Stimulated activated CD8-positive, alpha-beta memory T cell treated with anti-CD3 and anti-CD28 coated beads, Interleukin-12 subunit alpha, Interleukin-12 subunit beta, amount 100 ng/mL, for 24 hours (primary cell): ENCODE data around the gene HTRA2.
"Not testable (repeated sequence)": the region's sequence is repeated elsewhere in the genome, so short reads cannot be mapped to it uniquely, and the experiment has no call there.

Source experiments
- DNase-seq: peaks from one replicate; pipeline ENCODE4 v3.0.0-alpha.2; 2020; ENCODE audit errors: extremely low read depth

The HTRA2 gene

GRCh38 chr2:74529357-74530238 is at the start of gene HTRA2, which contains the start of gene AUP1:
HTRA2 (plus strand) TSS chr2:74529933; CDS start chr2:74530007, 74 bp downstream.
AUP1 (minus strand) TSS chr2:74529706; CDS start chr2:74529629, 77 bp downstream.
- peak; percentile 89 for DNase-seq

DNA sequence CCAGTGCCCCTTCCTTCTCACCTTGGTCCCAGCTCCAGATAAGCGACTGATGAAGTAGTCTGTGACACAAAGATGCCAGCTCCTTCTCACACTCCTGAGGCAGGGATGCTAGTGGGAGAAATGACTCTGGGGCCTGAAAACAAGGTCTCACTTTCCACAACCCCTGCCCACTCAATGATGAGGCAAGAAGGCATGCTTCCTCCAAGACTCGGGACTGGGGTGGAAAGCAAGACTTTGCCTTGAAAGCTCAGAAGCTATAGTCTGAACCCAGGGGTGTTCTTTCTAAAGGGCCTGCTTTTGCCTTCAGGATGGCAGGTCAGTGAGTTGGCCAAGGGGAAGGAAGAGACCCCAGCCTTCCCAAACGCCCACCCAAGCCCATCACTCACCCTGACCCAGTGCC is 48.3 kb upstream of the HTRA2 start:
- DNase-seq, result no peak

DNA sequence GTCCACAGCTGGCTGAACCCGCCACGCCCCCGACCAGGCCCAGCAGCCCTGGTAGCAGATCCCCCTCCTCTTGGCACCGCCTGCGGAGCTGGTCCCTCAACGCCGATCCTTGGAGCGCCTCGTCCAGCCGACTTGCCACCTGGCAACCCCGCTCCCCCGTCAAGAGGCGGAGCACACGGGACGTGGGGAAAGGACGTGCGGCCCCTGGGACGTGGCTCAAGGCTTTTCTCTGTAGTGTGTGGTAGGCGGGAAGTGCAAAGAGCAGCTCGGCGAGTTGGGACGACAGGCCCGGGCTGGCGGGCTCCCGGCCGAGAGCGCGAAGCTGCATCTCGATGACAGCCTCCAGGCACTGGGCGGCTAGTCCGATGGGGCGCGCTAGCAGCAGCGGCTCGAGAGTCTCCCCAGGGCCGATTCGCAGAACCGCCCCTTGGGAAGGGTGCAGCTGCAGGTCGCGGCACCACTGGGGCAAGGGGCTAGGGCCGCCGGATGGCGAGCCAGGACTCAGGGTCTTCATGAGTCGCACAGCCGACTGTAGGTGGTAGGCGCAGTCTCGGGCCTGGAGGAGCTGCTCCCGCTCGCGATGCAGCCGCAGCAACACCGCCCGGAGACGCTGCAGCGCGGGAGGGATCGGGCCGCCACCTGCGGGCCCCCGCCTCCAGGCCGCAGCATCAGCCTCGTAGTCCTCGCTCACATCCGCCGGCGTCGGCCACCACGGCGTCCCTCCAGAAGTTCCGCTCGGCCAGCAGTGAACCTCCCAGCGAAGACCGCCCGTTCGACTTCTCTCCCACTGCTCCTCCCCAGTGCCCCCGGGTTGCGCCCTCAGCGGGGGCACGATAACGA is 47.6 kb upstream of the HTRA2 start:
- DNase-seq, result no peak

- DNase-seq, result peak; percentile 78
Measured at GRCh38 chr2:74482801-74483674, 46.7 kb upstream of the HTRA2 start, which contains the start of the genes CCDC142 and TTC31. CCDC142 (minus strand) TSS chr2:74482998; CDS start chr2:74482837, 161 bp downstream. TTC31 (plus strand) TSS chr2:74483081; CDS start chr2:74483096, 15 bp downstream.

GRCh38 chr2:74483675-74484164 is 46.0 kb upstream of the HTRA2 start:
- not testable (repeated sequence) for DNase-seq

GRCh38 chr2:74486141-74486540 is 43.6 kb upstream of the HTRA2 start:
- no peak for DNase-seq

DNA sequence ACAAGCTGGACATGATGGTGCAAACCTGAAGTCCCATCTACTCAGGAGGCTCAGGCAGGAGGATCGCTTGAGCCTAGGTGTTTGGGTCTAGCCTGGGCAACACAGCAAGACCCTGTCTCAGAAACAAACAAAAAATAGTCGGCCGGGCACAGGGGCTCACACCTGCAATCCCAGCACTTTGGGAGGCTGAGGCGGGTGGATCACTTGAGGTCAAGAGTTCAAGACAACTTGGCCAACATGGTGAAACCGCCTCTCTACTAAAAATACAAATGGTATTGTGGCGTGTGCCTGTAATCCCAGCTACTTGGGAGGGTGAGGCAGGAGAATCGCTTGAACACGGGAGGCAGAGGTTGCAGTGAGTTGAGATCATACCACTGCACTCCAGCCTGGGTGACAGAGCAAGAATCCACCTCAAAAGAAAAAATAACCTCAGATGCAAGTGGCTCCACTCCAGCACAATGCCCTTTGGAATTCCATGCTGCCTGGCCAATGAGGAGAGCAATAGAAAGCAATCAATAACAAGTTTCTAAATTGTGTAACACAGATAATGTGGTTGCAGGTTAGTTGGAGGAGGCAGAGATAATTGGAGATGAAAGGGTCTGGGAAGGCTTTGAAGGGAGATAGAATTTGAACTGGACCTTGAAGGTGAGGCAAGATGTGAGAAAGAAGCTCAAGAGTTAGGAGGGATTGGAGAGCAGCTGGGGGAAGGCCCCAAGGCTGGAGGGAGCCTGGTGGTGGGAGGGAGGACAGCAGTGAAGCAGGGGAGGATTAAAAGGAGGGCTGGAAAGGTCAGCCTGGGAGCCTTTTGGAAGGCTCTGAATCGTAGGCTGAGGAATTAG is 40.9 kb upstream of the HTRA2 start:
- no peak for DNase-seq

DNA sequence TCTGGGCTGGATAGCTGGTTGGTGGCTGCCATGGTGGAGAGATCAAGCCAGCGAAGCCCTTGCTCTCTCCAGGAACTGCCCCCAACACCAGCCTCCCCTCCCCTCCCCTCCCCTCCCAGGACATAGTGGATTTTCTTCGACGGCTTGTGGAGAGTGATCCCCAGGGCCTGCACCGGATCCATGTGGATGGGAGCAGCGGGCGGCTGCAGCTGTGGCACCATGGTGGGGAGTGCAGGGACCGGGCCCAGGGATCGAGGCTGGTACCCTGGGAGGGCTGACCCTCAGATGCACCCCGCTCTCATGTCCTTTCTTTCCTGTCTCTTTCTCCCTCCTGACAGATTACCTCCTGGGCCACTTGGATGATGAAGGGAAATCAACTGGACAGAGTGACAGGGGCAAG is 39.8 kb upstream of the HTRA2 start:
- DNase-seq, result no peak

- DNase-seq, result no peak
Measured at GRCh38 chr2:74491648-74492544, 37.8 kb upstream of the HTRA2 start.

- DNase-seq, result no peak
Measured at GRCh38 chr2:74493546-74493945, 36.2 kb upstream of the HTRA2 start.

- no peak for DNase-seq
Measured at GRCh38 chr2:74495440-74495839, 34.3 kb upstream of the HTRA2 start.

- no peak for DNase-seq
Measured at GRCh38 chr2:74496997-74497776, 32.5 kb upstream of the HTRA2 start.

DNA sequence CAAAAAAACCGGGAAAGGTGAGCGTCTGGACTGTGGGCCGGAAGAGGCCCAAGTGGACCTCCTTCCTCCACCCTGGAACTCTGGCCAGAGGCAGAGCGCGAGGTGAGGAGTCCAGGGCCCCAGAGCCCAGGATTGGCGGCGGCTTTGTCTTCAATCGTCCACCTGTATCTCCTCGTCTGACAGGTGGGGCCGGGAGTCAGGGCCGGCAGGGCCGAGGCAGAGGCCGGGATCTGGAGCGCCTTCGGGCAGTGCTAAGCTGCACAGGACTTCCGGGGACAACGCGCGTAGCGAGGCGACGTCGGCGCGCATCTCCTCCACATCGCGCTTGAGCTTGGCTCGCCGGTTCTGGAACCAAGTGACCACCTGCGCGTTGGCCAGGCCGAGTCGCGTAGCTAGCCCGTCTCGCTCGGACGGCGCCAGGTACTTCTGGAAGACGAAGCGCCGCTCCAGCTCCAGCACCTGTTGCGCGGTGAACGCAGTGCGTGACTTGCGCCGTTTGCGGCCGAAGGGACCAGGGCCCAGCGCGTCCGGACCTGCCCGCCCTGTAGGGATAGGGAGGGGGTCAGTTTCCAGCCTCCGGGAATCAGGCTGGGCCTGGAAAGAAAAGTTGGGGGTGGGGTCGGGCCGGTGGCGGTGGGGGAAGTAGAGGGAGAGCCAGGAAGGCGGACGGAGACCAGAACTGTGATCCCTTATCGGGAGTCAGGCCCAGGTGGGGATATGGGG is 31.8 kb upstream of the HTRA2 start:
- no peak for DNase-seq

DNA sequence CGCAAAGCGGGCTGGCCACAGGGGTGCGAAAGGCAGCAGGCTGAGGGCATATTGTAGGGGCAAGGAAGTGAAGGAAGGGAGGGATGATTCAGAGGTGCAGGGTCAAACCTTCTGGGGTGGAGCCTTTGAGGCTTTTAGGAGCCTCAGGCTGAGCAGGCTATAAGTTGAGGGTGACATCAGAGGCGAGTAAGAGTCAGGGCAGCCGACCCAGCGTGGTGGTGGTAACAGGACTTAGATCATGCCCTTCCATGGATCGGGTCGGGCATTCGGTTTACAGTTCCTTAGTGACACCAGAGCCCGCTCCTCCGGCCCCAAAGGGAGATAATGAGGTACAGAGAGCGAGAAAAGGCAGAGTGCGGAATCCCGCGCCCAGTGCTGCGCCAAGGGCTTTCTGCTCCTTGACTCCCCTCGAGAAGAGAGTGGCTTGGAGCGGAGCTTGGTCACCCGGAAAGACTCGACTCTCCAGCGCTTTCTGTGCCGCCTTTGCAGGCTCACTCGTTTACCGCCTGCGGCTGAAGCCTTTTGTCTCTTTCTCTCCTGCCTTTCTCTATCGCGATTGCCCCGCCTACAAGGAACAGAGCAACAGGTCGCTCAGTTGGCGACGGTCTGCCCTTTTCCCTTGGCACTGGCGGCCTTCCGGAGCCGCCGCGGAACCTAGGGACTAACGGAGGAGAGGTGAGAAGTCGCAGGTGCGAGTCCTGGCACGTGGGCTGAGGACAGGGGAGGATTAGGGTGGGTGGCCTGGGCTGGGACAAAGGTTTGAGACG is 31.1 kb upstream of the HTRA2 start:
- DNase-seq, result no peak

DNA sequence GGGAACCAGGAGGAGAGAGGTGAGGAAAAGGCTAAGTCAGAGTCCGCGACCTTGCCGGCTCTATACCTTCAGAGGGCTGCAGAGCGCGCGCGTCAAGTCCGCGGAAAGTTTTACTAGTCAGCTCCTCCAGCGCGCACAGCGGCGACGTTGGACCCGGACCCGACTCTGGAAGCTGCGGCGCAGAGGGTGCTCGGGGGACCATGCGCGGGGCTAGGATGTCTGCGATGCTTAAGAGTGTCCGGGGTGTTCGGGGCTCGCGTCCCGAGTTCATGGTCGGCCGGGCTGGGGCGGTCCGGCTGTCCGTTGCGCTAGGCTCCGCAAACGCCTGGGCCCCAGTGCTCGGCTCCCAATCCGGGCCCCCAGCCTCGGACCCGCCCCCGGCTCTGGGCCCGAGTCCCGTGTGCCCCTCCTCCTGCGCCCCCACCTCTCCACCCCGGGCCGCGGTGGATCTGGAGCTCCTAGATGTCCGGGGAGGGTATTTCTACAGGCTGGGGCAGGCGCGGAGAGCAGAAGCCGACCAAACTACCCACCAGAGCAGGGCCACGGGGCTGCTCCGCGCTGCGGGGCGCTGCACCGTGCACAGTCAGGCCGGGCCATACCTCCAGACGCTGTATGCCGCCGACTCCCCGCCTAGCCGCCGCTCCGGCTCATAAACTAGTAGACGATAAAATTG is 30.3 kb upstream of the HTRA2 start, which contains the start of gene LBX2:
TSS of gene LBX2 (minus strand) at position 337 of the 673 bp plus-strand sequence. CDS start at position 271, 66 bp downstream.
- no peak for DNase-seq

DNA sequence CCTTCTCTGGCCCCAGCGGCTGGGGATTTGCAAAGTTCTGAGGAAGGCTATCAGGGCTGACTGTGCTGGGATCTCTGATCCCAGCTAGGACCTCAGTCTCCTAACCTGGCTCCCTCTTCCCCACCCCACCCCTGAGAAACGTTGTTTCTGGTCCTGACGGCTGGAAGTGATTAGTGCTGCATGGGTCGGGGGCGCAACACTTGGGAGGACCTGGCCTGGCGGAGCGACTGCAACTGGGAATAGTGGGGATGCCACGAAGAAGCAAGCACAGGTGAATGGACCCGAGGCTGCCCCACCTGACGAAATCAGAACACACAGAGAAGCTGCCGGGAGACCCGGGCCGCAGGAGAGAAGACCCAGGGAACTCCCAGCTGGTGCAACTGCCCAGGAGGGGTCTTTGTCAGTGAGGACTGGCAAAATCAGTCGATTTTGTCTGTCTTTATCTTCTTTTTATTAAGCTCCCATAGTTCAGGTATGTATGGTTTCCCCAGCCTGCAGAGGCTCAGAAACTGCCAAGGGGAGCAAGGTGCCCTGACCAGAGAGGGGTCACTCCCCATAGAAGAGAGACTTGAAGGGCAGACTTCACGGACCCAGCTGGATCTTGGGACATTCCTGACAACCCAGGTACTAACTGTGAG is 29.7 kb upstream of the HTRA2 start:
- no peak for DNase-seq
